Gastrocnemius medialis (tissue), 4 donors: ENCODE measurements around the gene ITIH1.

ENCODE experiments used
- CTCF ChIP-seq, 5 experiments: fragments of 450-650 bp in 3 of 5; fragments of 200-600 bp in 2 of 5; sonication (generic) in 2 of 5; IDR thresholded peaks in 4 of 5; conservative IDR thresholded peaks in 1 of 5; 1 replicate in 4 of 5; 2 replicates in 1 of 5; pipeline ENCODE4 v1.5.1; 2016 to 2019; ENCODE audit warnings: antibody characterized with exemption in 5 of 5, mild to moderate bottlenecking in 3 of 5, moderate library complexity in 3 of 5
- POLR2A ChIP-seq, 2 donors: fragments of 450-650 bp; IDR thresholded peaks; one replicate each; pipeline ENCODE4 v1.6.1; 2017; ENCODE audit warnings: antibody characterized with exemption in 2 of 2, mild to moderate bottlenecking in 2 of 2, moderate library complexity in 2 of 2

- TF ChIP-seq CTCF (IDR thresholded peaks at IDR 0.05 in 4 of 5, conservative IDR thresholded peaks at IDR 0.05 in 1 of 5) (no peak), POLR2A (IDR thresholded peaks at IDR 0.05) (no peak)
Observed at GRCh38 chr3:52783211-52783555, 5.8 kb downstream of the ITIH1 start.
